Measurements from ENCODE around the gene PDLIM4.

The PDLIM4 gene

GRCh38 chr5:132266836-132267160 is 9.3 kb downstream of the PDLIM4 start:
- TF ChIP-seq ZBTB7A (IDR thresholded peaks at IDR 0.05; ENCODE audit: low read depth), result no peak
- TF ChIP-seq MAX (IDR thresholded peaks at IDR 0.05), result no peak
- no peak for TF ChIP-seq FOXM1 (IDR thresholded peaks at IDR 0.05; ENCODE audit: borderline replicate concordance, low read depth)
- no peak for TF ChIP-seq EP300 (IDR thresholded peaks at IDR 0.05; ENCODE audit: borderline replicate concordance)
- no peak for TF ChIP-seq NFIC (IDR thresholded peaks at IDR 0.05)
- no peak for TF ChIP-seq CREB1 (IDR thresholded peaks at IDR 0.05; ENCODE audit: low read depth)
- TF ChIP-seq TCF12 (IDR thresholded peaks at IDR 0.05; ENCODE audit: low read depth), result no peak
- TF ChIP-seq TEAD4 (IDR thresholded peaks at IDR 0.05), result no peak
- no peak for TF ChIP-seq EGR1 (IDR thresholded peaks at IDR 0.05)
- no peak for TF ChIP-seq YY1 (IDR thresholded peaks at IDR 0.05; ENCODE audit: low read depth)
- no peak for TF ChIP-seq REST (IDR thresholded peaks at IDR 0.05; ENCODE audit: low read depth)

GRCh38 chr5:132267166-132267739 is 9.8 kb downstream of the PDLIM4 start:
- TF ChIP-seq CEBPB (IDR thresholded peaks at IDR 0.05), result no peak
- no peak for TF ChIP-seq NFIC (IDR thresholded peaks at IDR 0.05)
- TF ChIP-seq MAX (IDR thresholded peaks at IDR 0.05), result no peak
- TF ChIP-seq RAD21 (IDR thresholded peaks at IDR 0.05; ENCODE audit: low read depth), result no peak
- TF ChIP-seq EGR1 (IDR thresholded peaks at IDR 0.05), result no peak
- no peak for TF ChIP-seq ZBTB7A (IDR thresholded peaks at IDR 0.05; ENCODE audit: low read depth)
- TF ChIP-seq TAF1 (IDR thresholded peaks at IDR 0.05; ENCODE audit: low read depth), result no peak
- no peak for TF ChIP-seq TEAD4 (IDR thresholded peaks at IDR 0.05)
- no peak; the same call in 1 of the 2 replicates for TF ChIP-seq USF1 (IDR thresholded peaks at IDR 0.05)
- TF ChIP-seq CREB1 (IDR thresholded peaks at IDR 0.05; ENCODE audit: low read depth), result no peak
- TF ChIP-seq REST (IDR thresholded peaks at IDR 0.05; ENCODE audit: low read depth), result no peak
- no peak for TF ChIP-seq EP300 (IDR thresholded peaks at IDR 0.05; ENCODE audit: borderline replicate concordance)
- TF ChIP-seq FOXM1 (IDR thresholded peaks at IDR 0.05; ENCODE audit: borderline replicate concordance, low read depth), result no peak
- no peak for TF ChIP-seq YY1 (IDR thresholded peaks at IDR 0.05; ENCODE audit: low read depth)
- no peak for TF ChIP-seq TCF12 (IDR thresholded peaks at IDR 0.05; ENCODE audit: low read depth)

GRCh38 chr5:132267931-132268768 is 10.7 kb downstream of the PDLIM4 start:
- no peak for TF ChIP-seq NFIC (IDR thresholded peaks at IDR 0.05)
- TF ChIP-seq USF1 (IDR thresholded peaks at IDR 0.05), result no peak
- TF ChIP-seq ZBTB7A (IDR thresholded peaks at IDR 0.05; ENCODE audit: low read depth), result no peak
- TF ChIP-seq CEBPB (IDR thresholded peaks at IDR 0.05), result no peak
- TF ChIP-seq TAF1 (IDR thresholded peaks at IDR 0.05; ENCODE audit: low read depth), result no peak
- no peak for TF ChIP-seq EP300 (IDR thresholded peaks at IDR 0.05; ENCODE audit: borderline replicate concordance)
- TF ChIP-seq YY1 (IDR thresholded peaks at IDR 0.05; ENCODE audit: low read depth), result no peak
- TF ChIP-seq RAD21 (IDR thresholded peaks at IDR 0.05; ENCODE audit: low read depth), result no peak
- no peak for TF ChIP-seq CREB1 (IDR thresholded peaks at IDR 0.05; ENCODE audit: low read depth)

- TF ChIP-seq TCF12 (IDR thresholded peaks at IDR 0.05; ENCODE audit: low read depth) (no peak), FOXM1 (IDR thresholded peaks at IDR 0.05; ENCODE audit: borderline replicate concordance, low read depth) (no peak), REST (IDR thresholded peaks at IDR 0.05; ENCODE audit: low read depth) (no peak), CREB1 (IDR thresholded peaks at IDR 0.05; ENCODE audit: low read depth) (no peak), ZBTB7A (IDR thresholded peaks at IDR 0.05; ENCODE audit: low read depth) (no peak), MAX (IDR thresholded peaks at IDR 0.05) (no peak)
Observed at GRCh38 chr5:132268769-132269551, 11.5 kb downstream of the PDLIM4 start.
